Right forelimb (tissue), 1 donor: ENCODE data around the gene EPHX1.
A peak's percentile ranks its signal among the peaks of the same experiment; 100 is the strongest.
"Not testable (repeated sequence)": the region's sequence is repeated elsewhere in the genome, so short reads cannot be mapped to it uniquely, and the experiment has no call there.

ENCODE experiments used
- DNase-seq: peaks from one replicate; pipeline ENCODE4 v3.0.0-alpha.2; 2018

The EPHX1 gene

GRCh38 chr1:225809842-225810578, at the start of gene EPHX1:
TSS of gene EPHX1 (plus strand) at chr1:225810124. CDS start at chr1:225828730, 18,606 bp downstream.
- peak; percentile 94 for DNase-seq

DNA sequence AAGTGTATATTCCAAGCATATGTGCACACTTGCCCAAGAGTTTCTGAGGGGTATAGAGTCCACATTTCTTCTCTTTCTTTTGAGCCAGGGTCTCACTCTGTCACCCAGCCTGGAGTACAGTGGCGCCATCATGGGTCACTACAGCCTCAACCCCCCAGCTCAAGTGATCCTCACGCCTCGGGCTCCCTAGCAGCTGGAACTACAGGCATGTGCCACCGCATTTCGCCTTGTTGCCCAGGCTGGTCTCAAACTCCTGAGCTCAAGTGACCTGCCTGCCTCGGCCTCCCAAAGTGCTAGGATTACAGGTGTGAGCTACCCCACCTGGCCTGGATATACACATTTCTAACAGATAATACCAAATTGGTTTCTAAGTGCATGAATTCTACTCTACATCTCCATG, 49.4 kb upstream of the EPHX1 start:
- DNase-seq: no peak

- DNase-seq: not testable (repeated sequence)
Observed at GRCh38 chr1:225761395-225761794, 48.5 kb upstream of the EPHX1 start.

DNA sequence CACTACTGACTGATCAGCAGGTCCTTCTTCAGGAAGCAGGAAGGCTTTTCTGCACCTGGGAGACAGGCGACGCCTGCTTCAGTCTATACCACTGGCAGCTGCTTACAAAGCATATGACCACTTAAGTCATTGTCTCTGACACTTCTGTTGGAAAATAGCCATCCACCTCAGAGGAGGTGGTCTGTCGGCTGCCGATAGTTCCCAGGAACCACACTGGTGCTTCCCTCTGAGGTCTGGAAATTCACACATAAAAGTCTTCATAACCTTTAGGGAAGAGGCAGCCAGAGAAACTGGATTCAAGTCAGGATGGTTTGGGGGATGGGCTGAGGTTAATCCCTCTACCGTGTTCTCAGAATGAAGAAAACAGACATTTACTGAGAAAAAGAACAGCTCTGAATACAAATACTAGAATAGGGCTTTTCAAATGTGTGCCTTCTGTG, 47.9 kb upstream of the EPHX1 start:
- no peak for DNase-seq

DNA sequence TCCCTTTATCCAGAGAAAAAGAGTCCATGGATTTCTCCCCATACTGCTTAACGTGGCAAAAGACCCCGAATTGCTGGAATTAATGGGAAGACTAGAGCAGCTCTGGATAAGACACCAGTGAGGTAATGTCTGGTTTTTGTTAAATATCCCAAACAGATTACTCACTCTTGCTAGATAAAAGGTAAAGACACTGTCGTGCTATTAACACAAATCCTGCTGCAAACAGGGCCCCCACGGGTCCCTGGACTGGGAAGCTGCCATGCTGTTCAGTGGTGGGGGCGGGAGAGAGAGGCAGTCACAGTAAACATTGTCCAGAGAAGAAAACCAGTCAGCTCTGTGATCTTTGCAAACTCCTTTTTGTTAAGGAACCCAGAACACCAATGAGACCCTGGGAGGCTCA, 47.5 kb upstream of the EPHX1 start:
- DNase-seq: no peak

DNA sequence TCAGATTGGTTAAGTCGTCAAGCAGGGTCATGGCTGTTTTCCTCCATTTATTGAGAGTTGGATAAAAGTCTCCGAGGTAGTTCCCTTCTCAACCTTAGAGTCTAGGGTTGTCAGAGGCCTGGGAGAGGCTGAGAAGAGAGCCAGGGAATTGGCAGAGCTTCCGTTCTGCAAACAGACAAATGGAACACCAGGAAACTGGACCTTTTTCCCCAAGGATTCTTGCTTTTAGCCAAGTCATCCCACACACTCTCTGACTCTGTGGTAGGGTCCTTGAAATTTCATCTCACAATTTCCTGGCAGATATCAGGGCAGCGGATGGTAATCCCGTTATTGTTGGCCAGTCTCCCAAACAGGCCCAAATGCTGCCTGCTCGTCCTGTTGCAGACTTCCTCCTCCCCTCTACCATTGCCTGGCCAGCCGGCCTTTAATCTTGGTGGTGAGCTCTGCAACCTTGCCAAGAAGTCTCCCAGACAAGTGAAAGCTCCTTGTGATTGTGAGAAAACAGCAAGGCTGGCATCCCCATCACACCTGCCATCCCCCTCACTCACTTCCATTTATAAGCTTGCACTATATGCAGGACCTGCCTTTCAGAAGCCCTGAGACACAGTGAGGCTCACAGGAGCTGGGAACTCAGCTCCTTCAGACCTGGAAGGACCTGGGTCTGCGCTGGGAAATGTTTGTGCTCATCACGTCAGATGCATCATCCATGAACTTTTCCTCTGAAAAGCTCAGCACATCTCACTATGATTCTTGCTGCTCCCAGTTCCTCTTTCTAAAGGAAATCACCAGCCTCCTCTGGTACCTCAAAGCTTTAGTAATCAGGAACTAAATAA, 46.0 kb upstream of the EPHX1 start:
- DNase-seq: no peak

- no peak for DNase-seq
Observed at GRCh38 chr1:225765982-225766674, 43.8 kb upstream of the EPHX1 start.

DNA sequence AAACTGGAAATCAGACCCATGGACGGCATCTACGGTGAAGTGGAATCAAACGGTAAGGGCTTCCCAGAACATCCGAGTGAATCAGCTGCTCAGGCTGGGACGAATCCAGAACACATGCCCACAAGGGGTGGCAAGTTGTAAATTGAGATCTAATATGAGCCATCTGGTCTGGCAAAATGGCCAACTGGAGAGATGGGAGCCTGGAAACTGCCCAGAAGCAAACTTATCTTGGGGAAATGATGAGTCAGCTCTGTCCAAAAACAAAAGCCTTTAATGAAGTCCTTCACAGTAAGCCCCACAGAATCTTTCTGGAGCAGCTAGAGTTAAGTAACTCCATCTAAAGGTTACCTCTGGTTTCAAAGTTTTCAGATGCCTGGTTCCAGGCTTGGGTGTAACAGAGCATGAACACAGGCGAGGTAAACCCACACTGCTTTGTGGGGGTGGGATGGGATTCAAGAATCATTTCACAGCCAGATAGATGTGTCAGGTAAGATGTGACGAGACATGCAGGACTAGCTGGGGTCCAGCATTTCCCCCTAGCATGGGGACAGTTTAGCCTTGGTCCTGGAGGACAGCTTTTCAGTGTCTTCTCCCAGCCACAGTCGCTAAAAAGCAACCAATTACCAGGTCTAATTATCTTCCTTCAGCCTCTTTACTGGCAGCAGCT, 42.8 kb upstream of the EPHX1 start:
- no peak for DNase-seq

- peak; percentile 75 for DNase-seq
Observed at GRCh38 chr1:225767634-225768540, 42.0 kb upstream of the EPHX1 start.

- DNase-seq: no peak
Observed at GRCh38 chr1:225768662-225769426, 41.1 kb upstream of the EPHX1 start.

DNA sequence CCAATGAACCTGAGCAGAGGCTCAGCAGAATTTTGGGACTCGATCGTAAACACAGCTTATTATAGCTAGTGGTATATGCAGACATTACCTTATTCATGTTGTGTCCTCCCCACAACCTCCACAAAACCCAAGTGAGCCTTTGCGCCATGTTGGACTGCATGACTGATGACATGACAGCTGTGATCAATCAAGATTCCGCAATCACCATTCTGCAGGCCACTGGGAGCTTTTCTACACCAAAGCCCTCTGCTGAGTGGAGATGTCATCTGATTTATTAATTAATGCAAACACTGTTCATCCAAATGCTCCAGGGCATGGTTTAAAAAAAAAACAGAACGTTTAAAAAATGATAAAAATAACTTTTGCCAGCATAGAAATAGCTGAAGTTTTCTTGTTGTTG, 40.2 kb upstream of the EPHX1 start:
- DNase-seq: no peak

DNA sequence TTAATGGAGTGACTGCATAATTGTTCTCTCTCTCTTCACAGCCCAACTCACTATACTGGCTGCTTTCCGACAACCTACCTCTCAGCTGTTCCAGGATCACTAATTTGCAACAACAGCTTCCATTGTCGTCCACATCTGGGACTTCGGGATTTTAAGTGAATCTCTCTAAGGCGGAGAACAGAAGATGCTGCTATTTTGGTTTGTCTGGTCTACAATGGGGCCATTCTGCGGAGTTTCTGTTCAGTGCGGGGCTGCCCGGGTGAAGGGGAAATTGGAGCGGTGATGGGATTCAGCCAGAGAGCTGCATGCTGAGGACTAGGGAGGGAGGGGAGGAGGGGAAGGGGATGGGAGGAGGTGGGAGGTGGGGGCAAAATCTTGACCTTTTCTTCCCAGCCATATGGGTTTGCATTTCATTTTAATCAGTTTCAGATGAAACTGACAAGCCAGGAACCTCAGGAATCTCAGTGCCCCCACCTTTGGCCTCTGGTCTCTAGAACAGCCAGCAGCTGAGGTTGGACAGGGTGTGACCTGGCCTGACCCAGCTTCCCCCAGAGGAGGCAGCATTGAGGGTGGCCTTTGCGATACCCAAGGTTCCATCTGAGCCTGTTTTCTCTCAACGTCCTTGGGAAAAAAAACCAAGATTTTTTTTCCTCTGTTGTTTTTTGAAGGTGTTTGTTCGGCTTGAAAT, 39.2 kb upstream of the EPHX1 start:
- no peak for DNase-seq

- no peak for DNase-seq
Observed at GRCh38 chr1:225771661-225772322, 38.1 kb upstream of the EPHX1 start.

DNA sequence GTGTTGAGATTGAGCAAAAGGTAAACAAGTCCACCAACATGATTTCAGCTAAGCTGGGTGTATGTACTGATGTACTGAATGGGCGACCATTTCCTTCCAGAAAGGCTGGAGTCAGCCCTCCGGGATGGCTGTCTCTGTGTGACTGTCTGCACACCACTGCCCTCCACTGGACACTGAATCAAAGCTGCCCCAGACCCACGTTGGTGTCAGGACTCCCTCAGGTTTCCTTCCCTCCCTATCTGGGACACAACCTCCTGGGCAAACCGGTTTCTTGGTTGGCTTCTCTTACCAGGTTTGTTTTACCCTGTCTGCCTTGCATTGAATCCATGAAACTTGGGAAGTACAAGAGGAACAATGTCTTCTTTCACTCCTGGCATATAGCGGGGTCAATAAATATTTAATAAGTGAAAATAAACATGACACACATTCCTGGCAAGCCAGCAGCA, 37.6 kb upstream of the EPHX1 start:
- peak; percentile 86 for DNase-seq

DNA sequence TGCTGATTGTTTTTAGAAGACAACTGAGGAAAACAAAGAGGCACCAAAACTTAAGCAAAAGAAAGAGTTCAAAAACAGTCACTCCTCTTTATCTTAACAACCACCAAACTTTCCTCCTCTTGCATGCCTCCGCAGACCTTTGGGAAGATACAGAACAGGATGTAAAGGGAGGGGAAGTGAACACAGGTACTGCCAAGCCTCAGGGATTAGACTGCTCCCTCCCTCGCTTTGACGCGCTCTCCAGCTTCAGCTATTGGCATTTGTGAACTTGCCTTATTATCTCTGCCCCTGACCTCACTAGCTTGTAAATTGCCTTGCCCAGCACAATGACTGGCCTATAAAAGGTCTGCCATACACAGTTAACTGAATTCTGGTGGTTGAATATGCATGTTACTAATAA, 37.1 kb upstream of the EPHX1 start:
- no peak for DNase-seq

DNA sequence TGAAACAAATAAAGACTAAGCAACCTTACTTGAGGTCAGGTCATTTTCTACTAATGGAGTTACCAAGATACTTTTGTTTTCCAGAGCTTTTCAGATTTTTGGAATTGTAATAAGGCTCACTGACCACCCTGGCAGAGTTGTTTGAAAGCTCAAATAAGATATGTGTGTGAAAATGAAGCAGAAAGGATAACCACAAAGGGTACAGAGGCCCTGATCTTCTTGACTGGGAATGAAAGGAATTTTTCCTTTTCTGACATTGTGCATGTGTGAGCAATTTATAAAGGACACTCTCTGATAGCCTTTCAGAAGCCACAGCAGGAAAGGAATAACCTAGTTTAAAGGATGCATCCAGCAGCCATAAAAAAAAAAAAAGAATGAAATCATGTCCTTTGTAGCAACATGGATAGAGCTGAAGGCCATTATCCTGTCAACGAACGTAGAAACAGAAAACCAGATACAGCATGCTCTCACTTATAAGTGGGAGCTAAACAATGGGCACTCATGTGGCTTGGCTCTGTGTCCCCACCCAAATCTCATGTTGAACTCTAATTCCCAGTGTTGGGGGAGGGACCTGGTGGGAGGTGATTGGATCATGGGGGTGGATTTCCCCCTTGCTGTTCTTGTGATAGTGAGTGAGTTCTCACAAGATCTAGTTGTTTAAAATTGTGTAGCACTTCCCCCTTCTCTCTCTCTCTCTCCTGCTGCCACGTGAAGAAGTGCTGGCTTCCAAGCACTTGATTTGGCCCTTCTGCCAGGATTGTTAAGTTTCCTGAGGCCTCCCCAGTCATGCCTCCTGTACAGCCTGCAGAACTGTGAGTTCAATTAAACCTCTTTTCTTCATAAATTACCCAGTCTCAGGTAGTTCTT, 35.4 kb upstream of the EPHX1 start:
- DNase-seq: no peak

GRCh38 chr1:225776294-225776693, 33.6 kb upstream of the EPHX1 start:
- DNase-seq: no peak

DNA sequence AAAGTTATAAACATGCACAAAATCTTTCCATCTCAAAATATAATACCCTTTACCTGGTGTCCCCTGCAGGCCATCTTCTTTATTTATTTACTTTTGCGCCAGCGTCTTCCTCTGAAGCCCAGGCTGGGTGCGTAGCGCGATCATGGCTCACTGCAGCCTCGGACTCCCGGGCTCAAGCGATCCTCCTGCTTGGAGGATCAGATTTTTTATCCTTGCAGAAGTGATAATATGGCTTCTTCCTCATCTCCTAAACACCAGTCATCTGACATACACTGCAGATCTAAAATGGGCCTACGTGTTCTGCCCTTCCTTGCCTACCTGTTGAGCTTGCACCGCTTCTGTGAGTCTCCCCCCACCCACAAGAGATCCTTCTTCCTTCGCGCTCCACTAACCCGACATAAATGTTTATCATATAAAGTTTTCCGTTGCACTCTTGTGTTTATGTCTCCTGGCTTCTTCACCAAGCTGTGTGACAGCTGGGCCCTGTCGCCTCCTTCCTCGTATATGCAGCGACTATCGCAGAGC, 32.8 kb upstream of the EPHX1 start:
- DNase-seq: no peak
